ENCODE results near the gene APH1B.

The APH1B gene

DNA sequence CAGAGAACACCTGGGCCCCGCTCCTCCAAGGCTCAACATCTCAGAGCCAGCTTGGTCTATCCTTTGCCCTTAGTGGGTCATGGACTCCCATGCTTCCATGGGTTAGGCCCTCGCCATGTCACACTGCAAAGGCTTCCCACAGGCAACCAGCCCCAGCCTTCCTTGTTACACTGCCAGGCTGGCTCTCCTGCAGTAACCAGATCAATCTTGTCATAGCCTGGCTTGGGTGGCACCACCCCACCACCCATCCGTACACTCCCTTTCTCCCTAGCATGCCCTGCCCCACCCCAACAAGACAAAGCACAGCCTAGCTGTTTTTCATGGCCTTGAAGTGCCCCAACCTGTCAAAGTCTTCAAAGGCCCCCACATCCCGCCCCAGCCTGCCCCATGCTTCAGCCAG, 73.8 kb downstream of the APH1B start:
- Histone ChIP-seq H3K9me3 (ENCODE audit: control insufficient read depth, insufficient read depth, low read depth, low read length) (no peaks in the 10 kb centered on the region), H3K4me1 (ENCODE audit: control insufficient read depth, insufficient read depth, low read length) (peaks cover 19% of the 10 kb centered on the region), H3K27ac (ENCODE audit: extremely low read depth, low read depth, low read length) (no peak overlapping the region), H3K4me3 (ENCODE audit: low read depth, low read length) (no peak overlapping the region), H3K36me3 (ENCODE audit: control insufficient read depth in 2 of 2, insufficient read depth in 1 of 2, low read length in 2 of 2) (no peaks in the 10 kb centered on the region)
- TF ChIP-seq KLF1 (tag by site-specific recombination; IDR thresholded peaks at IDR 0.05) (peak; percentile 73), ZNF433 (tag by site-specific recombination; IDR thresholded peaks at IDR 0.05; ENCODE audit: low read depth) (no peak), REPIN1 (tag by site-specific recombination; IDR thresholded peaks at IDR 0.05; ENCODE audit: low read depth) (no peak)
- POLR2A ChIA-PET, result no interaction called here
- CTCF ChIA-PET, result interaction anchor here (0.7 kb wide), 1 partner anchor 12 kb away, joined by 4 read pairs; no protein-coding TSS in a partner anchor

DNA sequence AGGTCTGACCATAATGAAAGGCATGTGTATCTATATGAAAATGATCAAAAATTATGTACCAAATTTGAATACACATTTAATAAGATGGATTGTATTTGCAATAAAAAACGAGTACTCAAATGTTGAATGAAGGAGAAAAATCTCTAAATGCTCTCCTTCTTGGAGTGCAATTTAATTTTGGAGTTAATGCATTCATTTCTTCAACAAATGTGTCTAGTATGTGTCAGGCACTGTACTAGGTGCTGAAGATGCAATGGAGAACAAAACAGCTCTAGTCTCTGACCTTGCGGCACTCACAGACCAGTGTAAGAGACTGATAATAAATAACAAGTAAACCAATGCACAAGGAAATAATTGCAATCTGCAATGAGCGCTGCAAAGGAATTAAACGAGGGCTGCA, 75.4 kb downstream of the APH1B start:
- POLR2A ChIA-PET, result no interaction called here
- H3K4me1 ChIP-seq (ENCODE audit: control insufficient read depth, insufficient read depth, low read length), result peaks cover 8% of the 10 kb centered on the region; the same call in 1 of the 2 replicates
- no peaks in the 10 kb centered on the region for H3K9me3 ChIP-seq (ENCODE audit: control insufficient read depth, insufficient read depth, low read depth, low read length)
- no peak overlapping the region for H3K27ac ChIP-seq (ENCODE audit: extremely low read depth, low read depth, low read length)
- H3K4me3 ChIP-seq (ENCODE audit: low read depth, low read length), result no peak overlapping the region
- no peak for TF ChIP-seq ZNF155 (tag by site-specific recombination; IDR thresholded peaks at IDR 0.05)
- TF ChIP-seq OVOL3 (tag by site-specific recombination; IDR thresholded peaks at IDR 0.05), result no peak
- TF ChIP-seq ZNF302 (tag by site-specific recombination; IDR thresholded peaks at IDR 0.05; ENCODE audit: low read depth), result no peak
- TF ChIP-seq, protein P1, sequence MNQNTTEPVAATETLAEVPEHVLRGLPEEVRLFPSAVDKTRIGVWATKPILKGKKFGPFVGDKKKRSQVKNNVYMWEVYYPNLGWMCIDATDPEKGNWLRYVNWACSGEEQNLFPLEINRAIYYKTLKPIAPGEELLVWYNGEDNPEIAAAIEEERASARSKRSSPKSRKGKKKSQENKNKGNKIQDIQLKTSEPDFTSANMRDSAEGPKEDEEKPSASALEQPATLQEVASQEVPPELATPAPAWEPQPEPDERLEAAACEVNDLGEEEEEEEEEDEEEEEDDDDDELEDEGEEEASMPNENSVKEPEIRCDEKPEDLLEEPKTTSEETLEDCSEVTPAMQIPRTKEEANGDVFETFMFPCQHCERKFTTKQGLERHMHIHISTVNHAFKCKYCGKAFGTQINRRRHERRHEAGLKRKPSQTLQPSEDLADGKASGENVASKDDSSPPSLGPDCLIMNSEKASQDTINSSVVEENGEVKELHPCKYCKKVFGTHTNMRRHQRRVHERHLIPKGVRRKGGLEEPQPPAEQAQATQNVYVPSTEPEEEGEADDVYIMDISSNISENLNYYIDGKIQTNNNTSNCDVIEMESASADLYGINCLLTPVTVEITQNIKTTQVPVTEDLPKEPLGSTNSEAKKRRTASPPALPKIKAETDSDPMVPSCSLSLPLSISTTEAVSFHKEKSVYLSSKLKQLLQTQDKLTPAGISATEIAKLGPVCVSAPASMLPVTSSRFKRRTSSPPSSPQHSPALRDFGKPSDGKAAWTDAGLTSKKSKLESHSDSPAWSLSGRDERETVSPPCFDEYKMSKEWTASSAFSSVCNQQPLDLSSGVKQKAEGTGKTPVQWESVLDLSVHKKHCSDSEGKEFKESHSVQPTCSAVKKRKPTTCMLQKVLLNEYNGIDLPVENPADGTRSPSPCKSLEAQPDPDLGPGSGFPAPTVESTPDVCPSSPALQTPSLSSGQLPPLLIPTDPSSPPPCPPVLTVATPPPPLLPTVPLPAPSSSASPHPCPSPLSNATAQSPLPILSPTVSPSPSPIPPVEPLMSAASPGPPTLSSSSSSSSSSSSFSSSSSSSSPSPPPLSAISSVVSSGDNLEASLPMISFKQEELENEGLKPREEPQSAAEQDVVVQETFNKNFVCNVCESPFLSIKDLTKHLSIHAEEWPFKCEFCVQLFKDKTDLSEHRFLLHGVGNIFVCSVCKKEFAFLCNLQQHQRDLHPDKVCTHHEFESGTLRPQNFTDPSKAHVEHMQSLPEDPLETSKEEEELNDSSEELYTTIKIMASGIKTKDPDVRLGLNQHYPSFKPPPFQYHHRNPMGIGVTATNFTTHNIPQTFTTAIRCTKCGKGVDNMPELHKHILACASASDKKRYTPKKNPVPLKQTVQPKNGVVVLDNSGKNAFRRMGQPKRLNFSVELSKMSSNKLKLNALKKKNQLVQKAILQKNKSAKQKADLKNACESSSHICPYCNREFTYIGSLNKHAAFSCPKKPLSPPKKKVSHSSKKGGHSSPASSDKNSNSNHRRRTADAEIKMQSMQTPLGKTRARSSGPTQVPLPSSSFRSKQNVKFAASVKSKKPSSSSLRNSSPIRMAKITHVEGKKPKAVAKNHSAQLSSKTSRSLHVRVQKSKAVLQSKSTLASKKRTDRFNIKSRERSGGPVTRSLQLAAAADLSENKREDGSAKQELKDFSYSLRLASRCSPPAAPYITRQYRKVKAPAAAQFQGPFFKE (tag by site-specific recombination; IDR thresholded peaks at IDR 0.05; ENCODE audit: borderline replicate concordance), result no peak
- TF ChIP-seq ZNF670 (tag by site-specific recombination; IDR thresholded peaks at IDR 0.05; ENCODE audit: low read depth), result no peak
- no peak for TF ChIP-seq ZNF112 (tag by site-specific recombination; IDR thresholded peaks at IDR 0.05)
- no peak for TF ChIP-seq KLF10 (tag by site-specific recombination; IDR thresholded peaks at IDR 0.05)
- no peaks in the 10 kb centered on the region for H3K36me3 ChIP-seq (ENCODE audit: control insufficient read depth in 2 of 2, insufficient read depth in 1 of 2, low read length in 2 of 2)
- CTCF ChIA-PET, result no interaction called here

DNA sequence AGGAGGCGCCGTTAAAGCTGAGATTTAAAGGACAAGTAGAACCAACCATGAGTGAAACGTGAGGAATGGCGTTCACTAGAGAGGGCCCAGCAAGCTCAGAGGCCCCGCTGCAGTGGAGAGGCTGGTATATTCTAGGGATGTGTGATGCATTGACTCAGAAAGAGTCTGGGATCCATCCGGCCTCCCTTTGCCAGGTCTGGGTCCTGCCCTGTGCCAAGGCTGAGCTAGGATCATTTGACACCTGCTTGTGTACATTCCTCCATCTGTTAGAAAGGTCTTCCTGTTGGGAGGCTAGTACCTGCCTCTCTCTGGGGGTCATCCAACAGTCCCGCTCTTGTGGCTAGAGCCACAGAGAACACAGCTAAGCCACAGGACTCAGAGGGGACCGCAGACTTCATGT, 75.9 kb downstream of the APH1B start:
- no peak overlapping the region for H3K4me3 ChIP-seq (ENCODE audit: low read depth, low read length)
- POLR2A ChIA-PET, result no interaction called here
- no peaks in the 10 kb centered on the region for H3K36me3 ChIP-seq (ENCODE audit: control insufficient read depth in 2 of 2, insufficient read depth in 1 of 2, low read length in 2 of 2)

DNA sequence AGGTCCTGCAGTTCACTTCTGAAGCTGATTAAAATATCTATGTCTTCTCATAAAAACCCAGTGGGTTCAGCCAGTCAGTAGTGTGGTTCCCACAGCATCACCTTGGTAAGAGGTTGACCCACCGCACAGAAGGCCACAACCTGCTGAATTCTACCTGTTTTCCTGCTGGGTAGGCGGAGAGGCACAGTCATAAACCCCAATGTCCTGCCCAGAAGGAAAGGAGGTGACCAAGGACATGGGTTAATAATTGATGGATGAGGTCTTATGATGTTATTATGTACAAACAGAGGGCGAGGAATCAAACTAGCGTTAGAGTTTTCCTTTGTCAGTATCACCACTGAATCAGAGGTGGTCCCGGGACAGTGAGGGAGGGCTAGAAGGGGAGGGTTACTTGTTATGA, 76.5 kb downstream of the APH1B start:
- H3K36me3 ChIP-seq (ENCODE audit: control insufficient read depth in 2 of 2, insufficient read depth in 1 of 2, low read length in 2 of 2), result no peaks in the 10 kb centered on the region
- no peaks in the 10 kb centered on the region for H3K9me3 ChIP-seq (ENCODE audit: control insufficient read depth, insufficient read depth, low read depth, low read length)
- 0 out of 2 replicates have a peak, but pooled peaks cover 3% of the 10 kb centered on the region for H3K4me1 ChIP-seq (ENCODE audit: control insufficient read depth, insufficient read depth, low read length)
- no peak overlapping the region for H3K4me3 ChIP-seq (ENCODE audit: low read depth, low read length)
- POLR2A ChIA-PET, result no interaction called here
- no peak overlapping the region for H3K27ac ChIP-seq (ENCODE audit: extremely low read depth, low read depth, low read length)
- CTCF ChIA-PET, result no interaction called here
- TF ChIP-seq, protein P2, sequence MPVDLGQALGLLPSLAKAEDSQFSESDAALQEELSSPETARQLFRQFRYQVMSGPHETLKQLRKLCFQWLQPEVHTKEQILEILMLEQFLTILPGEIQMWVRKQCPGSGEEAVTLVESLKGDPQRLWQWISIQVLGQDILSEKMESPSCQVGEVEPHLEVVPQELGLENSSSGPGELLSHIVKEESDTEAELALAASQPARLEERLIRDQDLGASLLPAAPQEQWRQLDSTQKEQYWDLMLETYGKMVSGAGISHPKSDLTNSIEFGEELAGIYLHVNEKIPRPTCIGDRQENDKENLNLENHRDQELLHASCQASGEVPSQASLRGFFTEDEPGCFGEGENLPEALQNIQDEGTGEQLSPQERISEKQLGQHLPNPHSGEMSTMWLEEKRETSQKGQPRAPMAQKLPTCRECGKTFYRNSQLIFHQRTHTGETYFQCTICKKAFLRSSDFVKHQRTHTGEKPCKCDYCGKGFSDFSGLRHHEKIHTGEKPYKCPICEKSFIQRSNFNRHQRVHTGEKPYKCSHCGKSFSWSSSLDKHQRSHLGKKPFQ (tag by site-specific recombination; IDR thresholded peaks at IDR 0.05), result no peak
- TF ChIP-seq OSR2 (tag by site-specific recombination; IDR thresholded peaks at IDR 0.05), result no peak
- TF ChIP-seq SP7 (tag by site-specific recombination; IDR thresholded peaks at IDR 0.05), result no peak
- TF ChIP-seq PRDM1 (tag by site-specific recombination; IDR thresholded peaks at IDR 0.05), result no peak
- TF ChIP-seq ZNF214 (tag by site-specific recombination; IDR thresholded peaks at IDR 0.05; ENCODE audit: borderline replicate concordance), result no peak
- TF ChIP-seq, protein P3, sequence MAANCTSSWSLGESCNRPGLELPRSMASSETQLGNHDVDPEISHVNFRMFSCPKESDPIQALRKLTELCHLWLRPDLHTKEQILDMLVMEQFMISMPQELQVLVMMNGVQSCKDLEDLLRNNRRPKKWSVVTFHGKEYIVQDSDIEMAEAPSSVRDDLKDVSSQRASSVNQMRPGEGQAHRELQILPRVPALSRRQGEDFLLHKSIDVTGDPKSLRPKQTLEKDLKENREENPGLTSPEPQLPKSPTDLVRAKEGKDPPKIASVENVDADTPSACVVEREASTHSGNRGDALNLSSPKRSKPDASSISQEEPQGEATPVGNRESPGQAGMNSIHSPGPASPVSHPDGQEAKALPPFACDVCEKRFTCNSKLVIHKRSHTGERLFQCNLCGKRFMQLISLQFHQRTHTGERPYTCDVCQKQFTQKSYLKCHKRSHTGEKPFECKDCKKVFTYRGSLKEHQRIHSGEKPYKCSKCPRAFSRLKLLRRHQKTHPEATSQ (tag by site-specific recombination; IDR thresholded peaks at IDR 0.05), result no peak
- TF ChIP-seq, protein P4, sequence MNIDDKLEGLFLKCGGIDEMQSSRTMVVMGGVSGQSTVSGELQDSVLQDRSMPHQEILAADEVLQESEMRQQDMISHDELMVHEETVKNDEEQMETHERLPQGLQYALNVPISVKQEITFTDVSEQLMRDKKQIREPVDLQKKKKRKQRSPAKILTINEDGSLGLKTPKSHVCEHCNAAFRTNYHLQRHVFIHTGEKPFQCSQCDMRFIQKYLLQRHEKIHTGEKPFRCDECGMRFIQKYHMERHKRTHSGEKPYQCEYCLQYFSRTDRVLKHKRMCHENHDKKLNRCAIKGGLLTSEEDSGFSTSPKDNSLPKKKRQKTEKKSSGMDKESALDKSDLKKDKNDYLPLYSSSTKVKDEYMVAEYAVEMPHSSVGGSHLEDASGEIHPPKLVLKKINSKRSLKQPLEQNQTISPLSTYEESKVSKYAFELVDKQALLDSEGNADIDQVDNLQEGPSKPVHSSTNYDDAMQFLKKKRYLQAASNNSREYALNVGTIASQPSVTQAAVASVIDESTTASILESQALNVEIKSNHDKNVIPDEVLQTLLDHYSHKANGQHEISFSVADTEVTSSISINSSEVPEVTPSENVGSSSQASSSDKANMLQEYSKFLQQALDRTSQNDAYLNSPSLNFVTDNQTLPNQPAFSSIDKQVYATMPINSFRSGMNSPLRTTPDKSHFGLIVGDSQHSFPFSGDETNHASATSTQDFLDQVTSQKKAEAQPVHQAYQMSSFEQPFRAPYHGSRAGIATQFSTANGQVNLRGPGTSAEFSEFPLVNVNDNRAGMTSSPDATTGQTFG (tag by site-specific recombination; IDR thresholded peaks at IDR 0.05; ENCODE audit: borderline replicate concordance), result no peak

More for the DNA sequence above, 75.9 kb downstream of the APH1B start:
- Histone ChIP-seq H3K4me1 (ENCODE audit: control insufficient read depth, insufficient read depth, low read length) (peaks cover 4% of the 10 kb centered on the region; the same call in 1 of the 2 replicates), H3K27ac (ENCODE audit: extremely low read depth, low read depth, low read length) (no peak overlapping the region), H3K9me3 (ENCODE audit: control insufficient read depth, insufficient read depth, low read depth, low read length) (no peaks in the 10 kb centered on the region)
- CTCF ChIA-PET, result no interaction called here
- TF ChIP-seq REPIN1 (tag by site-specific recombination; IDR thresholded peaks at IDR 0.05; ENCODE audit: low read depth) (no peak), ZNF133 (tag by site-specific recombination; IDR thresholded peaks at IDR 0.05) (no peak)
